HepG2 (cell line): Measurements from ENCODE around the gene IFIT1B. TPM values are rescaled to one million over a fixed set of nuclear protein-coding genes. Genes with fewer than 3 reads are reported as not detected.

Experiments used
- ARID4A ChIP-seq: sonication (generic); formaldehyde crosslinking; IDR thresholded peaks from 2 replicates; pipeline ENCODE4 v1.5.0; 2020; ENCODE audit warnings: mild to moderate bottlenecking, missing genetic modification reagents, borderline replicate concordance
- ATF1 ChIP-seq: IDR thresholded peaks from 2 replicates; pipeline ENCODE4 v1.6.1; 2016; ENCODE audit warnings: mild to moderate bottlenecking, control low read depth
- ETS1 ChIP-seq: sonication (generic); formaldehyde crosslinking; IDR thresholded peaks from 2 replicates; pipeline ENCODE4 v1.4.0; 2020; ENCODE audit warnings: missing genetic modification reagents
- HMGXB4 ChIP-seq, 2 experiments: sonication (generic) in 1 of 2; formaldehyde crosslinking in 1 of 2; IDR thresholded peaks; 2 replicates each; pipeline versions ENCODE4 v1.4.0 to v1.6.1; 2018 to 2020; ENCODE audit warnings: missing genetic modification reagents in 2 of 2, borderline replicate concordance in 1 of 2, low read depth in 1 of 2, mild to moderate bottlenecking in 1 of 2, missing biosample characterization in 1 of 2
- KLF12 ChIP-seq: sonication (generic); formaldehyde crosslinking; IDR thresholded peaks from 2 replicates; pipeline ENCODE4 v1.4.0; 2020; ENCODE audit warnings: missing genetic modification reagents, borderline replicate concordance
- KMT2B ChIP-seq: IDR thresholded peaks from 2 replicates; pipeline ENCODE4 v1.6.1; 2016; ENCODE audit warnings: missing genetic modification reagents, missing compliant biosample characterization
- MLXIP ChIP-seq: sonication (generic); formaldehyde crosslinking; IDR thresholded peaks from 2 replicates; pipeline ENCODE4 v1.9.0; 2021; ENCODE audit warnings: missing genetic modification reagents, borderline replicate concordance
- SATB2 ChIP-seq: sonication (generic); formaldehyde crosslinking; IDR thresholded peaks from 2 replicates; pipeline ENCODE4 v1.5.0; 2020; ENCODE audit warnings: missing genetic modification reagents
- SNAPC2 ChIP-seq: sonication (generic); formaldehyde crosslinking; IDR thresholded peaks from 2 replicates; pipeline ENCODE4 v1.8.1; 2022; ENCODE audit warnings: mild to moderate bottlenecking, missing genetic modification reagents
- STAG1 ChIP-seq: sonication (generic); formaldehyde crosslinking; IDR thresholded peaks from 2 replicates; pipeline ENCODE4 v1.4.0; 2020; ENCODE audit warnings: missing genetic modification reagents
- ZFX ChIP-seq: sonication (generic); formaldehyde crosslinking; IDR thresholded peaks from 2 replicates; pipeline ENCODE4 v1.4.0; 2020; ENCODE audit warnings: mild to moderate bottlenecking, low read depth, missing genetic modification reagents, moderate library complexity
- ZGPAT ChIP-seq: IDR thresholded peaks from 2 replicates; pipeline ENCODE4 v1.6.1; 2016; ENCODE audit warnings: mild to moderate bottlenecking
- ZNF484 ChIP-seq: sonication (generic); formaldehyde crosslinking; IDR thresholded peaks from 2 replicates; pipeline ENCODE4 v1.5.1; 2020; ENCODE audit warnings: mild to moderate bottlenecking, low read depth, missing genetic modification reagents, borderline replicate concordance
- ZNF503 ChIP-seq: sonication (generic); formaldehyde crosslinking; IDR thresholded peaks from 2 replicates; pipeline ENCODE4 v1.4.0; 2020; ENCODE audit warnings: missing genetic modification reagents
- ZNF746 ChIP-seq: sonication (generic); formaldehyde crosslinking; IDR thresholded peaks from 2 replicates; pipeline ENCODE4 v1.8.0; 2022; ENCODE audit warnings: mild to moderate bottlenecking, missing genetic modification reagents
- polyA plus RNA-seq, 8 experiments: library from polyadenylated mRNA; depleted of rRNA in 3 of 8; stranded (reverse) in 7 of 8; unstranded in 1 of 8; fragments of >200 nt; fragmentation: Illumina TruSeq in 4 of 8; extraction: Trizol in 4 of 8; gene quantifications; 2 replicates each; pipeline versions ENCODE4 v1.2.1 to v1.2.3, GENCODE V29; 2011 to 2016; ENCODE audit warnings: low read depth in 4 of 8, missing spikeins in 1 of 8, mixed read lengths in 1 of 8; ENCODE audit not compliant: insufficient read depth in 1 of 8
- total RNA-seq, 5 experiments: library from RNA; depleted of rRNA; stranded (reverse); fragments of >200 nt; fragmentation: Illumina TruSeq; extraction: Trizol; gene quantifications; 2 replicates each; pipeline ENCODE4 v1.2.3, GENCODE V29; 2016; ENCODE audit warnings: low read depth in 1 of 5

Gene IFIT1B
- total and polyA plus RNA-seq, 2 of the 13 experiments (the other 11 are each of a cell fraction or from before 2014, with no cell fraction given) = not detected

- TF ChIP-seq ATF1 (CRISPR knock-in tag) = no peak
- TF ChIP-seq MLXIP = no peak
- TF ChIP-seq KLF12 (CRISPR knock-in tag) = no peak
- no peak for TF ChIP-seq SATB2 (CRISPR knock-in tag)
- TF ChIP-seq KMT2B = peak; percentile 46
- TF ChIP-seq ETS1 (CRISPR knock-in tag) = no peak
- no peak for TF ChIP-seq SNAPC2
- no peak for TF ChIP-seq ZNF503
- TF ChIP-seq ZFX (CRISPR knock-in tag) = no peak
- peak; percentile 38; the same call in 1 of the 2 replicates for TF ChIP-seq ARID4A (CRISPR knock-in tag)
- 0 out of 2 replicates have a peak, but pooled peaks have one; percentile 8 for TF ChIP-seq STAG1 (CRISPR knock-in tag)
- no peak for TF ChIP-seq ZNF746 (CRISPR knock-in tag)
- TF ChIP-seq HMGXB4 (CRISPR knock-in tag; IDR thresholded peaks at IDR 0.05; ENCODE audit: borderline replicate concordance in 1 of 2, low read depth in 1 of 2) = peak in 1 of 2 experiments; percentile 14; a peak in 1 of 4 replicates
- no peak for TF ChIP-seq ZGPAT (CRISPR knock-in tag)
- TF ChIP-seq ZNF484 (CRISPR knock-in tag) = no peak
Observed at GRCh38 chr10:89332123-89332633, 45.7 kb upstream of the IFIT1B start (continued).
